ENCODE measurements around the gene RCN2.
A peak's percentile ranks its signal among the peaks of the same experiment; 100 is the strongest.

RCN2 gene

DNA sequence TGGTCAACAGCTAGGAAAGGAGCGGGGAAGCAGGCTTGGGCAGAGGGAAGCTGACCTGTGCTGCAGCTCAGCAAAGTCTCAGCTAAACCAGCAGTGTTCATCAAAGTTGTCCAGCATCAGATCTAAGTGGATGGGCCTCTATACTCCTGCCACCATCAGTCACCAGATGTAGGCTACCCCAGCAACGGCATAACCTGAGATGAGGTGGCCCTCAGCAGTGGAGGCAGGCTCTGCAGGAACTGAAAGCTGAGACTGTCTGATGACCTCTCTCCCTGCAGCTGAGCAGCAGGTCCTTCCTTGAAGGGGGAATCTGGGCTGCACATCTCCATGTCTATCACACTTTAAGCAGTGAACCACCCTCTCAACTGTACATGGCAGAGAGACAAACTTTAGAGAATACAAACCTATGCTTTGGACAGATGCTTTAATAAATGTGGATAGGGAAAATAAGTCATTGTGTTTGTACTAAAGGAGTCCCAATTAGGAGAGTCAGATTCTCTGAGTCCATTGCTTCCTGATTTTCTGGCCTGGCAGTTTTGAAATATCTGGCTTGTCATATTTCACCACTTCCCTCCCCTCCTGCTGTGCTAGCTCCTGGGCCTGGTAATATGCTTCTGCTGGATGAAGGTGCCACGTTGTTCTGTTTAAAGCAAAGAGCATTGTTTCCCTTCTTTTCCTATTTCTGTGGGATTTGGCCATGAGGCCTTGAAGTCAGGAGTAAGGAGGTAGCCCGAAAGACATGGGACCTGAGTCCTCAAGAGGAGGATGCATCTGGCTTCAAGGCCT is 52.2 kb downstream of the RCN2 start:
- H3K27ac ChIP-seq = peak overlapping the region; percentile 40 to 98 (median 91); a peak in 21 of 22 replicates
- H3K4me1 ChIP-seq = peaks cover 13 to 73% (median 71%) of the 10 kb centered on the region in 10 experiments
- peak overlapping the region in 10 of 11 experiments; percentile 35 to 100 (median 84); a peak in 19 of 22 replicates for H3K4me2 ChIP-seq
- H3K27me3 ChIP-seq = no peaks in the 10 kb centered on the region
- peaks cover 0 to 13% (median 8%) of the 10 kb centered on the region in 11 experiments; a peak in 19 of 22 replicates for H3K9me3 ChIP-seq (replicated peaks in 1 of 11)
- H3K36me3 ChIP-seq = no peaks in the 10 kb centered on the region
- TF ChIP-seq Cebpa-rat (IDR thresholded peaks at IDR 0.05) = peak in 6 of 11 experiments; percentile 45 to 81 (median 58); a peak in 9 of 22 replicates
- no peaks in the 10 kb centered on the region for H4K20me1 ChIP-seq
- H3K4me3 ChIP-seq = no peak overlapping the region; a peak in 1 of 20 replicates
- H3K9ac ChIP-seq = peak overlapping the region in 10 of 11 experiments; percentile 42 to 78 (median 67); a peak in 18 of 22 replicates

DNA sequence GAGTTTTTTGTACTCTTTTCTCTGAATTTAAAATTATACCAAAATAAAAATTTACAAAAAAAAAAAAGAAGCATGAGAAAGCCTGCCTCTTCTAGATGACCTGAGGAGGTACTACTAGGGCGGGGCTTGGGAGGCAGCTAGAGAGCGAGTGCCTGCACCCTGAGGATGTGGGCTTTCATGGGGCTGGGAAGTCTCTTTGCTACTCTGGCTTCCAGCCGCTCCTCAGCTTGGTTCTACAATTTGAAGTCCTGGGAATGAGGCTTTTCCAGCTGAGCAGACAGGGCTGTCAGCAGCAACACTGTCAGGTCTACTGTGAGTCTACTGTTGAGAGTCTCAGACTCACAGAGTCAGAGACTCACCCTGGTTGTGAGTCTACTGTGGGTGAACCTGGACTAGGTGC is 55.2 kb downstream of the RCN2 start:
- H3K4me3 ChIP-seq = no peak overlapping the region
- H3K4me2 ChIP-seq = peak overlapping the region in 9 of 11 experiments; percentile 98 to 100 (median 100); a peak in 17 of 22 replicates
- no peak for TF ChIP-seq Cebpa-rat (IDR thresholded peaks at IDR 0.05)
- peaks cover 43 to 100% (median 99%) of the 10 kb centered on the region in 10 experiments for H3K4me1 ChIP-seq
- no peaks in the 10 kb centered on the region for H4K20me1 ChIP-seq
- no peaks in the 10 kb centered on the region for H3K9me3 ChIP-seq (replicated peaks in 1 of 11)
- peak overlapping the region; percentile 91 to 99 (median 94); a peak in 19 of 22 replicates for H3K27ac ChIP-seq
- H3K36me3 ChIP-seq = no peaks in the 10 kb centered on the region
- peak overlapping the region in 10 of 11 experiments; percentile 7 to 87 (median 82); a peak in 13 of 22 replicates for H3K9ac ChIP-seq
- no peaks in the 10 kb centered on the region for H3K27me3 ChIP-seq

DNA sequence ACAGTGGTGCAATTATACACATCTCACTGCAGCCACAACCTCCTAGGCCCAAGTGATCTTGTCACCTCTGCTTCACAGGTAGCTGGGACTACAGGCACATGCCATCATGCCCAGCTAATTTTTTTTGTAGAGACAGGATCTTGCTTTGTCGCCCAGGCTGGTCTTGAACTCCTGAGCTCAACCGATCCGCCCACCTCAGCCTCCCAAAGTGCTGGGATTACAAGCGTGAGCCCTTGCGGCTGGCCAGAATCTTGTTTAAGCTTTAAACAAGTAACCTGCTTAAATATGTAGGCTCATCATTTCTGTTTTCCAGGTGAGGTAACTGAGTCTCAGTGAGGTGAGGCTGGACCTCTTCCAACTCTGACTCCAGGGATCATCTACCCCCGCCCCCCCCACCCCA is 55.7 kb downstream of the RCN2 start:
- no peaks in the 10 kb centered on the region for H3K36me3 ChIP-seq
- peak overlapping the region in 10 of 11 experiments; percentile 7 to 87 (median 82); a peak in 12 of 22 replicates for H3K9ac ChIP-seq
- peak overlapping the region; percentile 91 to 99 (median 94); a peak in 19 of 22 replicates for H3K27ac ChIP-seq
- peak overlapping the region; percentile 92 to 100 (median 99); a peak in 20 of 22 replicates for H3K4me2 ChIP-seq
- no peaks in the 10 kb centered on the region for H3K9me3 ChIP-seq (replicated peaks in 1 of 11)
- H3K4me1 ChIP-seq = peaks cover 48 to 100% (median 99%) of the 10 kb centered on the region in 10 experiments
- no peak for TF ChIP-seq Cebpa-rat (IDR thresholded peaks at IDR 0.05)
- H3K27me3 ChIP-seq = no peaks in the 10 kb centered on the region
- no peaks in the 10 kb centered on the region for H4K20me1 ChIP-seq
- H3K4me3 ChIP-seq = no peak overlapping the region

GRCh38 chr15:76987896-76988860 is 56.6 kb downstream of the RCN2 start:
- Histone ChIP-seq H3K4me1 (peaks cover 57 to 100% (median 99%) of the 10 kb centered on the region in 10 experiments), H3K36me3 (no peaks in the 10 kb centered on the region), H3K9me3 (replicated peaks in 1 of 11) (no peaks in the 10 kb centered on the region), H3K27me3 (no peaks in the 10 kb centered on the region), H3K27ac (peak overlapping the region; percentile 91 to 99 (median 94)), H3K9ac (peak overlapping the region; percentile 77 to 87 (median 81)), H3K4me3 (peak overlapping the region in 8 of 10 experiments; percentile 21 to 55 (median 39); a peak in 12 of 20 replicates), H3K4me2 (peak overlapping the region; percentile 92 to 100 (median 99)), H4K20me1 (no peaks in the 10 kb centered on the region)
- TF ChIP-seq Cebpa-rat (IDR thresholded peaks at IDR 0.05) = peak in 9 of 11 experiments; percentile 32 to 93 (median 75); a peak in 14 of 22 replicates

DNA sequence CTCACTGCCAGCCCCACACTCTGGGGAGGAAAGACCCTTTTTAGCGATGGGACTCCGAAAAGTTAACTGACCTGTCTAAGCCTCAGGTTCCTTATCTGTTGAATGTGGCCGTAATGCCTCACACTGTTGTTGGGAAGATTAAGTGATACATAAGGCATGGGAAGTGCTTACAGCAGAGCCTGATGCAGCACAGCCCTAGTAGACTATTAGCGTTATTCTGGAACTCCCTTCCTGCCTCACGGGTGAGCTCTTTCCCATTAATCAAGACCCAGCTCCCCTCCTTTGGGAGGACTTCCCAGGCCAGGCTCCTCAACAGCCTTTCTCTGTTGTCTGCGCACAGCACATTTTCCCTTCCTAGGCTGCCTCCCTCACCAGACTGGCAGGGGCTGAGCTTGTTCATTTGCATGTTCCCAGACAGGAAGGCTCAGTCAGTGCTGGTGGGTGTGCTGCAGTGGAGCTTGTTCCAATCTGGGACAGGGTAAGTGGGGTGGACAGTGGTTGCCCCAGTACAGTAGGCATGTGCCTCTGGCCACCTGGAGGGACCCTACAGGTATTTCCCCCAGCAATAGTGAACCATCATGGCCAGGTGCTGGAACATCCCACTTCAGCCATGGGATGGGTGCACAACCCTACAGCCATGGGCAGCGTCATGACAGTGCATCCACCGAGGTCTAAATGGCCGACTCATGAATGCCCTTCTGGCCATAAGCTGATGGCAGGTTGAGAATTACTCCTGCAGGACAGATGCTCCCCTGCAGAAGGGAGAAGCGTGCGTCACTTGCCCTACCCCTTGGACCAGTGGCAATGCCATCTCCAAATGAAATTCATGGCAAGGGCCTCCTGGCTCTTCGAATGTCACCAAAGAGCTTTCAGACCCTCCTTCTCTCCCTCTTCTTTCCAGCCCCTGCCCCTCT is 57.6 kb downstream of the RCN2 start:
- no peaks in the 10 kb centered on the region for H4K20me1 ChIP-seq
- peaks cover 66 to 100% (median 99%) of the 10 kb centered on the region in 10 experiments for H3K4me1 ChIP-seq
- no peaks in the 10 kb centered on the region for H3K27me3 ChIP-seq
- H3K27ac ChIP-seq = peak overlapping the region; percentile 91 to 99 (median 94)
- H3K4me2 ChIP-seq = peak overlapping the region; percentile 92 to 100 (median 99)
- peak overlapping the region in 5 of 10 experiments; percentile 0 to 23 (median 4); a peak in 3 of 20 replicates for H3K4me3 ChIP-seq
- H3K9me3 ChIP-seq (replicated peaks in 1 of 11) = no peaks in the 10 kb centered on the region
- peak overlapping the region; percentile 77 to 87 (median 81); a peak in 21 of 22 replicates for H3K9ac ChIP-seq
- no peaks in the 10 kb centered on the region for H3K36me3 ChIP-seq
- TF ChIP-seq Cebpa-rat (IDR thresholded peaks at IDR 0.05) = no peak

- peak overlapping the region in 10 of 11 experiments; percentile 7 to 69 (median 54); a peak in 13 of 22 replicates for H3K9ac ChIP-seq
- H4K20me1 ChIP-seq = no peaks in the 10 kb centered on the region
- peaks cover 0 to 1% (median 0%) of the 10 kb centered on the region in 11 experiments; a peak in 1 of 22 replicates for H3K36me3 ChIP-seq
- H3K27ac ChIP-seq = peak overlapping the region; percentile 23 to 99 (median 94); a peak in 20 of 22 replicates
- H3K9me3 ChIP-seq (replicated peaks in 1 of 11) = no peaks in the 10 kb centered on the region
- peak overlapping the region in 2 of 10 experiments; percentile 11 to 22; a peak in 3 of 20 replicates for H3K4me3 ChIP-seq
- peak overlapping the region; percentile 92 to 100 (median 99) for H3K4me2 ChIP-seq
- peaks cover 86 to 98% (median 94%) of the 10 kb centered on the region in 10 experiments for H3K4me1 ChIP-seq
- H3K27me3 ChIP-seq = no peaks in the 10 kb centered on the region
- TF ChIP-seq Cebpa-rat (IDR thresholded peaks at IDR 0.05) = peak in 2 of 11 experiments; percentile 24 to 42; a peak in 1 of 22 replicates
Measured at GRCh38 chr15:76991048-76991447, 59.5 kb downstream of the RCN2 start.

GRCh38 chr15:76991741-76992645 is 60.4 kb downstream of the RCN2 start:
- H3K4me2 ChIP-seq = peak overlapping the region; percentile 92 to 100 (median 99)
- no peak for TF ChIP-seq Cebpa-rat (IDR thresholded peaks at IDR 0.05)
- no peaks in the 10 kb centered on the region for H3K27me3 ChIP-seq
- H3K27ac ChIP-seq = peak overlapping the region; percentile 19 to 99 (median 94); a peak in 20 of 22 replicates
- no peaks in the 10 kb centered on the region for H3K9me3 ChIP-seq (replicated peaks in 1 of 11)
- peaks cover 0 to 6% (median 0%) of the 10 kb centered on the region in 11 experiments; a peak in 5 of 22 replicates for H4K20me1 ChIP-seq
- H3K4me1 ChIP-seq = peaks cover 88 to 99% (median 95%) of the 10 kb centered on the region in 10 experiments
- H3K9ac ChIP-seq = peak overlapping the region in 9 of 11 experiments; percentile 22 to 69 (median 54); a peak in 14 of 22 replicates
- H3K4me3 ChIP-seq = no peak overlapping the region
- H3K36me3 ChIP-seq = peaks cover 0 to 11% (median 4%) of the 10 kb centered on the region in 11 experiments; a peak in 14 of 22 replicates
